GM12892 (cell line): ENCODE results near the gene DOCK8.

Experiments used
- POLR2A ChIP-seq: IDR thresholded peaks from 2 replicates; pipeline ENCODE4 v1.6.1; 2011; ENCODE audit warnings: low read depth, low read length, control low read depth
- POLR2AphosphoS5 ChIP-seq: IDR thresholded peaks from 2 replicates; pipeline ENCODE4 v1.6.1; 2011; ENCODE audit warnings: low read depth, low read length, control low read depth
- TAF1 ChIP-seq: IDR thresholded peaks from 2 replicates; pipeline ENCODE4 v1.6.1; 2011; ENCODE audit warnings: low read depth, mild to moderate bottlenecking, control low read depth, low read length, borderline replicate concordance

- TF ChIP-seq POLR2A = no peak
- TF ChIP-seq TAF1 = no peak
- no peak for TF ChIP-seq POLR2AphosphoS5
Measured at GRCh38 chr9:350384-350783, 135.7 kb downstream of the DOCK8 start.
